DOHH2 (cell line): ENCODE measurements around the gene ABRAXAS1.
"Not testable (repeated sequence)": the region's sequence is repeated elsewhere in the genome, so short reads cannot be mapped to it uniquely, and the experiment has no call there.

ENCODE experiments used
- EZH2phosphoT487 ChIP-seq: fragments of 200-600 bp; sonication (generic); IDR thresholded peaks from 2 replicates; pipeline ENCODE4 v1.6.1; 2017; ENCODE audit warnings: borderline replicate concordance, mild to moderate bottlenecking, antibody characterized with exemption, low read length, moderate library complexity, mixed read lengths
- TF ChIP-seq, protein P1 (sequence below): fragments of 200-600 bp; sonication (generic); IDR thresholded peaks from one replicate; pipeline ENCODE4 v1.5.1; 2014; ENCODE audit warnings: antibody characterized with exemption, mild to moderate bottlenecking, low read depth, low read length; ENCODE audit not compliant: poor library complexity, severe bottlenecking

- TF ChIP-seq, protein P1, sequence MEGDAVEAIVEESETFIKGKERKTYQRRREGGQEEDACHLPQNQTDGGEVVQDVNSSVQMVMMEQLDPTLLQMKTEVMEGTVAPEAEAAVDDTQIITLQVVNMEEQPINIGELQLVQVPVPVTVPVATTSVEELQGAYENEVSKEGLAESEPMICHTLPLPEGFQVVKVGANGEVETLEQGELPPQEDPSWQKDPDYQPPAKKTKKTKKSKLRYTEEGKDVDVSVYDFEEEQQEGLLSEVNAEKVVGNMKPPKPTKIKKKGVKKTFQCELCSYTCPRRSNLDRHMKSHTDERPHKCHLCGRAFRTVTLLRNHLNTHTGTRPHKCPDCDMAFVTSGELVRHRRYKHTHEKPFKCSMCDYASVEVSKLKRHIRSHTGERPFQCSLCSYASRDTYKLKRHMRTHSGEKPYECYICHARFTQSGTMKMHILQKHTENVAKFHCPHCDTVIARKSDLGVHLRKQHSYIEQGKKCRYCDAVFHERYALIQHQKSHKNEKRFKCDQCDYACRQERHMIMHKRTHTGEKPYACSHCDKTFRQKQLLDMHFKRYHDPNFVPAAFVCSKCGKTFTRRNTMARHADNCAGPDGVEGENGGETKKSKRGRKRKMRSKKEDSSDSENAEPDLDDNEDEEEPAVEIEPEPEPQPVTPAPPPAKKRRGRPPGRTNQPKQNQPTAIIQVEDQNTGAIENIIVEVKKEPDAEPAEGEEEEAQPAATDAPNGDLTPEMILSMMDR: not testable (repeated sequence)
- not testable (repeated sequence) for TF ChIP-seq EZH2phosphoT487
Measured at GRCh38 chr4:83496085-83496917, 11.4 kb upstream of the ABRAXAS1 start.
